Activated CD4-positive, alpha-beta T cell treated with anti-CD3 and anti-CD28 coated beads, Interleukin-2, amount 50 U/mL, for 16 hours (primary cell): ENCODE results near the gene GRIN1.
"Not testable (repeated sequence)": the region's sequence is repeated elsewhere in the genome, so short reads cannot be mapped to it uniquely, and the experiment has no call there.

ENCODE experiments used
- DNase-seq: peaks from one replicate; pipeline ENCODE4 v3.0.0-alpha.2; 2020

Gene GRIN1

GRCh38 chr9:137111788-137112563 lies 27.0 kb upstream of the GRIN1 start:
- no peak for DNase-seq

GRCh38 chr9:137112564-137113384 lies 26.2 kb upstream of the GRIN1 start:
- DNase-seq: no peak

- peak; percentile 34 for DNase-seq
These were observed 25.4 kb upstream of the GRIN1 start for GRCh38 chr9:137113385-137114159.

- no peak for DNase-seq
These were observed 24.7 kb upstream of the GRIN1 start for GRCh38 chr9:137114220-137114612.

GRCh38 chr9:137114613-137115393 lies 24.2 kb upstream of the GRIN1 start, which contains the start of gene DPP7:
TSS of gene DPP7 (minus strand) at chr9:137114733. CDS start at chr9:137114713, 20 bp downstream.
- DNase-seq: peak; percentile 75

GRCh38 chr9:137115394-137116026 lies 23.4 kb upstream of the GRIN1 start:
- DNase-seq: no peak

GRCh38 chr9:137116027-137116507 lies 22.9 kb upstream of the GRIN1 start:
- no peak for DNase-seq

GRCh38 chr9:137116728-137117127 lies 22.2 kb upstream of the GRIN1 start:
- no peak for DNase-seq

- DNase-seq: no peak
These were observed 21.7 kb upstream of the GRIN1 start for GRCh38 chr9:137117269-137117731.

GRCh38 chr9:137118092-137118603 lies 20.8 kb upstream of the GRIN1 start:
- not testable (repeated sequence) for DNase-seq

- DNase-seq: not testable (repeated sequence)
These were observed 16.8 kb upstream of the GRIN1 start for GRCh38 chr9:137121927-137122795.

- DNase-seq: not testable (repeated sequence)
These were observed 16.0 kb upstream of the GRIN1 start for GRCh38 chr9:137122796-137123467.

- no peak for DNase-seq
These were observed 15.5 kb upstream of the GRIN1 start for GRCh38 chr9:137123468-137123837.

GRCh38 chr9:137123952-137124462 lies 14.9 kb upstream of the GRIN1 start:
- not testable (repeated sequence) for DNase-seq

- DNase-seq: no peak
These were observed 12.2 kb upstream of the GRIN1 start for GRCh38 chr9:137126786-137127185.

- peak; percentile 57 for DNase-seq
These were observed 11.4 kb upstream of the GRIN1 start for GRCh38 chr9:137127301-137128157.

- peak; percentile 29 for DNase-seq
These were observed 10.6 kb upstream of the GRIN1 start for GRCh38 chr9:137128158-137128861.
